IPS-18a (cell line): ENCODE results near the gene SLC41A1.
A peak's percentile ranks its signal among the peaks of the same experiment; 100 is the strongest.

Source experiments
- H3K27ac ChIP-seq: one replicate; pipeline ENCODE4 v1.5.1; 2013; ENCODE audit warnings: low read length
- H3K27me3 ChIP-seq: one replicate; pipeline ENCODE4 v1.6.1; 2013; ENCODE audit warnings: mild to moderate bottlenecking, low read length; ENCODE audit not compliant: control insufficient read depth, insufficient read depth
- H3K36me3 ChIP-seq: one replicate; pipeline ENCODE4 v1.6.1; 2013; ENCODE audit warnings: low read depth, low read length; ENCODE audit not compliant: control insufficient read depth
- H3K4me1 ChIP-seq: one replicate; pipeline ENCODE4 v1.6.1; 2013; ENCODE audit warnings: low read depth, low read length; ENCODE audit not compliant: control insufficient read depth
- H3K4me3 ChIP-seq: one replicate; pipeline ENCODE4 v1.5.1; 2013; ENCODE audit warnings: low read length
- H3K9ac ChIP-seq: one replicate; pipeline ENCODE4 v1.6.1; 2013; ENCODE audit warnings: mild to moderate bottlenecking, low read length, moderate library complexity
- H3K9me3 ChIP-seq: one replicate; pipeline ENCODE4 v1.6.1; 2013; ENCODE audit warnings: low read depth, low read length; ENCODE audit not compliant: control insufficient read depth

SLC41A1 gene

GRCh38 chr1:205767248-205767647, 45.8 kb downstream of the SLC41A1 start:
- H3K4me1 ChIP-seq: no peaks in the 10 kb centered on the region
- H3K9ac ChIP-seq: no peak overlapping the region
- no peak overlapping the region for H3K4me3 ChIP-seq
- no peak overlapping the region for H3K27ac ChIP-seq
- no peaks in the 10 kb centered on the region for H3K27me3 ChIP-seq
- H3K36me3 ChIP-seq: no peaks in the 10 kb centered on the region
- H3K9me3 ChIP-seq: no peaks in the 10 kb centered on the region

- no peaks in the 10 kb centered on the region for H3K27me3 ChIP-seq
- no peaks in the 10 kb centered on the region for H3K36me3 ChIP-seq
- H3K9ac ChIP-seq: no peak overlapping the region
- no peaks in the 10 kb centered on the region for H3K4me1 ChIP-seq
- H3K9me3 ChIP-seq: no peaks in the 10 kb centered on the region
- no peak overlapping the region for H3K27ac ChIP-seq
- H3K4me3 ChIP-seq: no peak overlapping the region
Observed at GRCh38 chr1:205766570-205766969, 46.4 kb downstream of the SLC41A1 start.

GRCh38 chr1:205766038-205766437, 47.0 kb downstream of the SLC41A1 start:
- no peak overlapping the region for H3K4me3 ChIP-seq
- H3K27me3 ChIP-seq: no peaks in the 10 kb centered on the region
- no peak overlapping the region for H3K9ac ChIP-seq
- no peaks in the 10 kb centered on the region for H3K4me1 ChIP-seq
- H3K27ac ChIP-seq: no peak overlapping the region
- H3K36me3 ChIP-seq: no peaks in the 10 kb centered on the region
- H3K9me3 ChIP-seq: no peaks in the 10 kb centered on the region

- Histone ChIP-seq H3K9me3 (no peaks in the 10 kb centered on the region), H3K9ac (no peak overlapping the region), H3K27ac (no peak overlapping the region), H3K4me1 (no peaks in the 10 kb centered on the region), H3K27me3 (no peaks in the 10 kb centered on the region), H3K36me3 (no peaks in the 10 kb centered on the region), H3K4me3 (no peak overlapping the region)
Observed at GRCh38 chr1:205764578-205764977, 48.4 kb downstream of the SLC41A1 start.

GRCh38 chr1:205763980-205764379, 49.0 kb downstream of the SLC41A1 start:
- H3K27me3 ChIP-seq: no peaks in the 10 kb centered on the region
- H3K4me3 ChIP-seq: no peak overlapping the region
- no peaks in the 10 kb centered on the region for H3K36me3 ChIP-seq
- no peaks in the 10 kb centered on the region for H3K9me3 ChIP-seq
- no peak overlapping the region for H3K27ac ChIP-seq
- no peak overlapping the region for H3K9ac ChIP-seq
- H3K4me1 ChIP-seq: no peaks in the 10 kb centered on the region

- Histone ChIP-seq H3K9ac (no peak overlapping the region), H3K4me1 (no peaks in the 10 kb centered on the region), H3K36me3 (no peaks in the 10 kb centered on the region), H3K4me3 (no peak overlapping the region), H3K9me3 (no peaks in the 10 kb centered on the region), H3K27me3 (no peaks in the 10 kb centered on the region), H3K27ac (no peak overlapping the region)
Observed at GRCh38 chr1:205760606-205761005, 52.4 kb downstream of the SLC41A1 start.

- H3K9ac ChIP-seq: no peak overlapping the region
- no peaks in the 10 kb centered on the region for H3K9me3 ChIP-seq
- no peak overlapping the region for H3K27ac ChIP-seq
- no peak overlapping the region for H3K4me3 ChIP-seq
- H3K4me1 ChIP-seq: no peaks in the 10 kb centered on the region
- no peaks in the 10 kb centered on the region for H3K36me3 ChIP-seq
- H3K27me3 ChIP-seq: no peaks in the 10 kb centered on the region
Observed at GRCh38 chr1:205756552-205756951, 56.4 kb downstream of the SLC41A1 start.

- Histone ChIP-seq H3K9ac (no peak overlapping the region), H3K27ac (no peak overlapping the region), H3K27me3 (no peaks in the 10 kb centered on the region), H3K9me3 (no peaks in the 10 kb centered on the region), H3K36me3 (no peaks in the 10 kb centered on the region), H3K4me1 (no peaks in the 10 kb centered on the region), H3K4me3 (no peak overlapping the region)
Observed at GRCh38 chr1:205754857-205755256, 58.1 kb downstream of the SLC41A1 start.

GRCh38 chr1:205751036-205751651, 61.9 kb downstream of the SLC41A1 start:
- Histone ChIP-seq H3K27ac (no peak overlapping the region), H3K4me3 (peak overlapping the region; percentile 98), H3K9ac (no peak overlapping the region), H3K27me3 (no peaks in the 10 kb centered on the region), H3K4me1 (peaks cover 19% of the 10 kb centered on the region), H3K9me3 (no peaks in the 10 kb centered on the region), H3K36me3 (peaks cover 8% of the 10 kb centered on the region)

GRCh38 chr1:205750138-205751035, 62.6 kb downstream of the SLC41A1 start, which contains the start of gene NUCKS1:
Gene NUCKS1 (minus strand): TSS chr1:205750182. CDS start chr1:205749973, 209 bp downstream.
- Histone ChIP-seq H3K27ac (peak within 1 kb of the TSS; percentile 79), H3K9ac (peak within 1 kb of the TSS; percentile 87), H3K27me3 (no peaks in the 10 kb centered on the region), H3K4me1 (peaks cover 23% of the 10 kb centered on the region), H3K36me3 (peaks cover 8% of the 10 kb centered on the region), H3K9me3 (no peaks in the 10 kb centered on the region), H3K4me3 (peak within 1 kb of the TSS; percentile 98)

GRCh38 chr1:205749234-205750137, 63.5 kb downstream of the SLC41A1 start:
- peaks cover 25% of the 10 kb centered on the region for H3K4me1 ChIP-seq
- peaks cover 8% of the 10 kb centered on the region for H3K36me3 ChIP-seq
- H3K4me3 ChIP-seq: peak overlapping the region; percentile 98
- no peaks in the 10 kb centered on the region for H3K9me3 ChIP-seq
- H3K9ac ChIP-seq: peak overlapping the region; percentile 87
- no peaks in the 10 kb centered on the region for H3K27me3 ChIP-seq
- peak overlapping the region; percentile 79 for H3K27ac ChIP-seq
